ENCODE data around the gene GARNL3. TPM values are rescaled to one million over a fixed set of nuclear protein-coding genes. Genes with fewer than 3 reads are reported as not detected.
A peak's percentile ranks its signal among the peaks of the same experiment; 100 is the strongest.

The GARNL3 gene
- total RNA-seq, 1 donor from 2014 or later = 3.3 TPM

GRCh38 chr9:127237801-127238200 is 26.8 kb upstream of the GARNL3 start:
- peaks cover 3% of the 10 kb centered on the region for H3K27me3 Mint-ChIP-seq (ENCODE audit: unreplicated experiment)
- H3K36me3 Mint-ChIP-seq (ENCODE audit: low read depth, unreplicated experiment) = no peaks in the 10 kb centered on the region
- no peak overlapping the region for H3K4me3 Mint-ChIP-seq (ENCODE audit: unreplicated experiment)
- DNase-seq (ENCODE audit: low spot score) = no peak
- H3K27ac Mint-ChIP-seq (ENCODE audit: unreplicated experiment) = no peak overlapping the region
- H3K4me1 Mint-ChIP-seq (ENCODE audit: unreplicated experiment) = no peaks in the 10 kb centered on the region
- no peaks in the 10 kb centered on the region for H3K9me3 Mint-ChIP-seq (ENCODE audit: unreplicated experiment)
- TF ChIP-seq CTCF (IDR thresholded peaks at IDR 0.05; ENCODE audit: unreplicated experiment) = no peak

- Mint-ChIP-seq H3K9me3 (ENCODE audit: unreplicated experiment) (no peaks in the 10 kb centered on the region), H3K36me3 (ENCODE audit: low read depth, unreplicated experiment) (no peaks in the 10 kb centered on the region), H3K27ac (ENCODE audit: unreplicated experiment) (no peak overlapping the region), H3K27me3 (ENCODE audit: unreplicated experiment) (peaks cover 7% of the 10 kb centered on the region), H3K4me3 (ENCODE audit: unreplicated experiment) (no peak overlapping the region), H3K4me1 (ENCODE audit: unreplicated experiment) (no peaks in the 10 kb centered on the region)
- TF ChIP-seq CTCF (IDR thresholded peaks at IDR 0.05; ENCODE audit: unreplicated experiment) = no peak
- DNase-seq (ENCODE audit: low spot score) = no peak
These were observed 23.2 kb upstream of the GARNL3 start for GRCh38 chr9:127241354-127241753.

GRCh38 chr9:127244609-127245601 is 19.7 kb upstream of the GARNL3 start:
- DNase-seq (ENCODE audit: low spot score) = peak; percentile 95
- Mint-ChIP-seq H3K4me1 (ENCODE audit: unreplicated experiment) (peaks cover under 1% of the 10 kb centered on the region), H3K9me3 (ENCODE audit: unreplicated experiment) (no peaks in the 10 kb centered on the region), H3K4me3 (ENCODE audit: unreplicated experiment) (peak overlapping the region; percentile 96), H3K36me3 (ENCODE audit: low read depth, unreplicated experiment) (no peaks in the 10 kb centered on the region), H3K27ac (ENCODE audit: unreplicated experiment) (peak overlapping the region; percentile 36), H3K27me3 (ENCODE audit: unreplicated experiment) (peaks cover 5% of the 10 kb centered on the region)
- no peak for TF ChIP-seq CTCF (IDR thresholded peaks at IDR 0.05; ENCODE audit: unreplicated experiment)

GRCh38 chr9:127245637-127246164 is 18.9 kb upstream of the GARNL3 start:
- no peak for DNase-seq (ENCODE audit: low spot score)
- Mint-ChIP-seq H3K27ac (ENCODE audit: unreplicated experiment) (no peak overlapping the region), H3K36me3 (ENCODE audit: low read depth, unreplicated experiment) (no peaks in the 10 kb centered on the region)

More at GRCh38 chr9:127245637-127246164, 18.9 kb upstream of the GARNL3 start:
- H3K4me1 Mint-ChIP-seq (ENCODE audit: unreplicated experiment) = peaks cover 7% of the 10 kb centered on the region
- H3K9me3 Mint-ChIP-seq (ENCODE audit: unreplicated experiment) = no peaks in the 10 kb centered on the region
- peaks cover 5% of the 10 kb centered on the region for H3K27me3 Mint-ChIP-seq (ENCODE audit: unreplicated experiment)
- no peak for TF ChIP-seq CTCF (IDR thresholded peaks at IDR 0.05; ENCODE audit: unreplicated experiment)
- H3K4me3 Mint-ChIP-seq (ENCODE audit: unreplicated experiment) = peak overlapping the region; percentile 96
